Pancreas (tissue), 10 donors: ENCODE results near the gene FMN2. TPM values are rescaled to one million over a fixed set of nuclear protein-coding genes. Genes with fewer than 3 reads are reported as not detected.

ENCODE experiments used
- ATAC-seq, 4 donors: fragments of 200-7000 bp; cut with Tn5 transposase; one replicate each; pipeline versions ENCODE4 v1.8.0 to v1.9.1; 2020; ENCODE audit warnings: mild to moderate bottlenecking in 4 of 4, moderate library complexity in 4 of 4
- DNase-seq, 6 donors: peaks; one replicate each; pipeline ENCODE4 v3.0.0-alpha.2; 2020
- FAIRE-seq: peaks from 2 replicates; lab custom pipeline; 2012; peaks lifted over from hg19 to GRCh38; lab: Jason Lieb, UNC
- H3K27ac ChIP-seq, 4 donors: fragments of 200-600 bp; sonication (generic); 1 replicate in 3 of 4; 2 replicates in 1 of 4; pipeline versions ENCODE4 v1.5.0 to v1.8.0; 2020
- H3K27me3 ChIP-seq, 4 donors: fragments of 200-600 bp; one replicate each; pipeline ENCODE4 v1.8.0; 2021
- H3K36me3 ChIP-seq, 3 donors: fragments of 200-600 bp; sonication (generic) in 1 of 3; one replicate each; pipeline versions ENCODE4 v1.5.0 to v1.8.0; 2020 to 2021
- H3K4me1 ChIP-seq, 3 donors: fragments of 200-600 bp; one replicate each; pipeline ENCODE4 v1.8.0; 2021
- H3K4me3 ChIP-seq, 4 donors: fragments of 200-600 bp; sonication (generic) in 2 of 4; one replicate each; pipeline versions ENCODE4 v1.5.0 to v1.8.0; 2020 to 2021
- H3K9me3 ChIP-seq, 4 donors: fragments of 200-600 bp; one replicate each; pipeline ENCODE4 v1.8.0; 2021
- CTCF ChIP-seq, 4 donors: fragments of 200-600 bp; sonication (generic) in 3 of 4; IDR thresholded peaks; one replicate each; pipeline versions ENCODE4 v1.5.0 to v1.8.0; 2021; ENCODE audit warnings: antibody characterized with exemption in 4 of 4
- WGBS, 2 donors: extraction: QIAGEN DNeasy Blood & Tissue Kit; methylation state at CpG; one replicate each; pipeline ENCODE4 v1.1.7; 2013; 5-methylcytosine and 5-hydroxymethylcytosine counted together
- intact Hi-C, 3 donors: fragments of 100-400 bp; cut with DNase I; formaldehyde crosslinking; loops; one replicate each; pipeline versions ENCODE4 v1.11.1 to v1.14.2; 2022
- polyA plus RNA-seq, 2 donors: library from polyadenylated mRNA; stranded (reverse); fragments of 200-250 nt; gene quantifications; one replicate each; pipeline ENCODE4 v1.2.3, GENCODE V29; 2013
- total RNA-seq, 6 donors: library from RNA; stranded (reverse); fragmentation: NEBNext Ultra II Directional in 4 of 6; extraction: Animal tissue kit (Norgen Biotek cat#: 25700) in 4 of 6; gene quantifications; one replicate each; pipeline versions ENCODE4 v1.2.1 to v1.2.4, GENCODE V29; 2021 to 2023
- donor health status: healthy with polysubstance abuse.
- donor health status: DM: no; HTN: no; CAD: no; lungs with moderate emphysema.
- donor health status: DM: no; HTN: no; CAD: no.
- donor health status: control.
- donor health status: control.
- donor health status: Bipolar disorder and iron deficiency.
- donor health status: DM: yes; HTN: yes; CAD: no.
- donor health status: DM: no; HTN: no; CAD: no.
- donor health status: DM: no; HTN: no; CAD: no.
- donor health status: DM: yes; HTN: yes; CAD: no.

The FMN2 gene
- total and polyA plus RNA-seq, 8 donors, result 0.56 to 8.2 (median 2.0) TPM

- Histone ChIP-seq H3K4me1 (no peaks in the 10 kb centered on the region), H3K9me3 (no peaks in the 10 kb centered on the region), H3K4me3 (no peak overlapping the region), H3K36me3 (no peaks in the 10 kb centered on the region), H3K27me3 (no peaks in the 10 kb centered on the region), H3K27ac (no peak overlapping the region)
- no peak for TF ChIP-seq CTCF (IDR thresholded peaks at IDR 0.05)
- intact Hi-C loops, result no loop called here
- WGBS, 2 donors, result 77 to 79% methylated on average over 5 of the region's 5 CpGs
- no peak for DNase-seq
- no peak for FAIRE-seq
- no peak for ATAC-seq
Observed at GRCh38 chr1:240420766-240421165, 329.1 kb downstream of the FMN2 start.

GRCh38 chr1:240423246-240423924 is 331.7 kb downstream of the FMN2 start:
- intact Hi-C loops, result no loop called here
- no peak for FAIRE-seq
- 43 to 54% methylated on average over 6 of the region's 6 CpGs for WGBS, 2 donors

GRCh38 chr1:240424740-240425464 is 333.2 kb downstream of the FMN2 start:
- DNase-seq, result no peak
- intact Hi-C loops, result no loop called here
- ATAC-seq, result no peak
- no peak for TF ChIP-seq CTCF (IDR thresholded peaks at IDR 0.05)
- no peak for FAIRE-seq
- no peak overlapping the region for H3K4me3 ChIP-seq
- no peak overlapping the region for H3K27ac ChIP-seq
- H3K9me3 ChIP-seq, result no peaks in the 10 kb centered on the region
- H3K27me3 ChIP-seq, result no peaks in the 10 kb centered on the region
- no peaks in the 10 kb centered on the region for H3K36me3 ChIP-seq
- no peaks in the 10 kb centered on the region for H3K4me1 ChIP-seq
- 57 to 62% methylated on average over 7 of the region's 7 CpGs for WGBS, 2 donors

More at GRCh38 chr1:240423246-240423924, 331.7 kb downstream of the FMN2 start:
- no peak for TF ChIP-seq CTCF (IDR thresholded peaks at IDR 0.05)
- ATAC-seq (no peak), DNase-seq (no peak)
- Histone ChIP-seq H3K9me3 (no peaks in the 10 kb centered on the region), H3K36me3 (no peaks in the 10 kb centered on the region), H3K4me1 (no peaks in the 10 kb centered on the region), H3K27me3 (no peaks in the 10 kb centered on the region), H3K27ac (no peak overlapping the region), H3K4me3 (no peak overlapping the region)

GRCh38 chr1:240426051-240426450 is 334.4 kb downstream of the FMN2 start:
- WGBS, 2 donors, result 62 to 82% methylated on average over 2 of the region's 2 CpGs
- no peak for DNase-seq
- H3K4me3 ChIP-seq, result no peak overlapping the region
- no peak for TF ChIP-seq CTCF (IDR thresholded peaks at IDR 0.05)
- intact Hi-C loops, result no loop called here
- H3K27me3 ChIP-seq, result no peaks in the 10 kb centered on the region
- no peaks in the 10 kb centered on the region for H3K36me3 ChIP-seq
- no peak overlapping the region for H3K27ac ChIP-seq
- H3K4me1 ChIP-seq, result no peaks in the 10 kb centered on the region
- no peak for FAIRE-seq
- no peak for ATAC-seq
- H3K9me3 ChIP-seq, result no peaks in the 10 kb centered on the region
